HFFc6 (cell line): ENCODE data around the gene PYROXD2. TPM values are rescaled to one million over a fixed set of nuclear protein-coding genes. Genes with fewer than 3 reads are reported as not detected.

Experiments
- DNase-seq: peaks from one replicate; pipeline ENCODE4 v3.0.0-alpha.2; 2018
- H3K27ac Mint-ChIP-seq: 2 replicates; pipeline ENCODE4 v1.8.0; 2020; ENCODE audit warnings: mild to moderate bottlenecking, mixed read lengths
- H3K27me3 Mint-ChIP-seq: 2 replicates; pipeline ENCODE4 v1.8.0; 2021; ENCODE audit warnings: mild to moderate bottlenecking, moderate library complexity, mixed read lengths; ENCODE audit not compliant: insufficient read depth
- H3K36me3 Mint-ChIP-seq: 2 replicates; pipeline ENCODE4 v1.8.0; 2021; ENCODE audit warnings: low read depth, mixed read lengths
- H3K4me1 Mint-ChIP-seq: 2 replicates; pipeline ENCODE4 v1.8.0; 2020; ENCODE audit warnings: low read depth, mixed read lengths
- H3K4me3 Mint-ChIP-seq: 2 replicates; pipeline ENCODE4 v1.8.0; 2020; ENCODE audit warnings: mild to moderate bottlenecking, moderate library complexity, mixed read lengths
- H3K9me3 Mint-ChIP-seq: 2 replicates; pipeline ENCODE4 v1.8.0; 2020; ENCODE audit warnings: mild to moderate bottlenecking, mixed read lengths
- total RNA-seq, 6 experiments: library from RNA; stranded (reverse); fragmentation: NEBNext Ultra II Directional; extraction: Animal tissue kit (Norgen Biotek cat#: 25700); gene quantifications; 2 replicates in 1 of 6; 3 replicates in 5 of 6; pipeline ENCODE4 v1.2.3, GENCODE V29; 2021
- TF ChIP-seq, protein P1 (sequence below): fragments of 200-600 bp; sonication (generic); IDR thresholded peaks from 2 replicates; pipeline ENCODE4 v1.5.0; 2021; ENCODE audit warnings: antibody characterized with exemption, mild to moderate bottlenecking

Gene PYROXD2
- total RNA-seq, 6 experiments from 2014 or later = 7.6 to 10.3 (median 8.9) TPM

DNA sequence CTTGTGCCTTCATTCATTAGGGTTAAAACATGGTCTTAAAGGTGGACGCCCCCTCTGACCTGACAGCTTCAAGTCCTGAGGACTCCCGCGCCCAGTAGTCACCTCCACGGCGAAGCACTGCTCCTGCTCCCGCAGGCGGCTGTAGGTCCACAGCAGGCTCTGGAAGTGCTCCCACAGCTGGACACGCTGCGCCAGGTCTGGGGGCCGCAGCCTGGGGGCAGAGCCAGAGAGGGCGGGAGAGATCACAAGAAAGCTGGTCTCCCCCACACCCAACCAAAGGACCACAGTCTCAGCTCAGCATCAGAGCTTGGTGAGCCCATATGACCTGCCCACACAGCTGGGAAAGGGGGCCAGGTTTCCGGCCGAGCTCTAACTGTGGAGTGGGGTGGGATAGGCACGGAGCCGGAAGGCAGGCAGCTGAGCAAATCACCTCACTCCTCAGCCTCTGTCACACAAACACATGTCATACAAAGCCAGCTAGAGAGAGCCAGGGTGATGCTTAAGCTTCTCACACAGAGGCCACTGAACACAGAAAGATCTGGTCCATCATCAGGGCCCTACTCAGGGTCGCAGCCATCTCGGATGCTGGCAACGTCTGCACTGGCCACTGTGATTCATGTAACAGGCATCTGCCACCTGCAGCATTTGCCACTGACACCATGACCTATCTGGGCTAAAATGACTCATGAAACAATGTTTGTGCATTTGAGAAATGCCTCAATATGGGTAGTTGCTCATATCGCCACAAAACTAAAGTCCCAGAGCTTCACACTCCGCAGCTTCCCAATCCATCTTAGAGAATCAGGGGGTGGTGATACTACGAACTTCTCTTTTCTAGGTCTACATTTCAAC, 19.1 kb upstream of the PYROXD2 start:
- Mint-ChIP-seq H3K36me3 (peaks cover 36% of the 10 kb centered on the region), H3K27me3 (peaks cover 2% of the 10 kb centered on the region; the same call in 1 of the 2 replicates), H3K4me1 (peaks cover 10% of the 10 kb centered on the region), H3K9me3 (peaks cover 6% of the 10 kb centered on the region), H3K4me3 (no peak overlapping the region), H3K27ac (no peak overlapping the region; the same call in 1 of the 2 replicates)
- DNase-seq = peak; percentile 46
- TF ChIP-seq, protein P1, sequence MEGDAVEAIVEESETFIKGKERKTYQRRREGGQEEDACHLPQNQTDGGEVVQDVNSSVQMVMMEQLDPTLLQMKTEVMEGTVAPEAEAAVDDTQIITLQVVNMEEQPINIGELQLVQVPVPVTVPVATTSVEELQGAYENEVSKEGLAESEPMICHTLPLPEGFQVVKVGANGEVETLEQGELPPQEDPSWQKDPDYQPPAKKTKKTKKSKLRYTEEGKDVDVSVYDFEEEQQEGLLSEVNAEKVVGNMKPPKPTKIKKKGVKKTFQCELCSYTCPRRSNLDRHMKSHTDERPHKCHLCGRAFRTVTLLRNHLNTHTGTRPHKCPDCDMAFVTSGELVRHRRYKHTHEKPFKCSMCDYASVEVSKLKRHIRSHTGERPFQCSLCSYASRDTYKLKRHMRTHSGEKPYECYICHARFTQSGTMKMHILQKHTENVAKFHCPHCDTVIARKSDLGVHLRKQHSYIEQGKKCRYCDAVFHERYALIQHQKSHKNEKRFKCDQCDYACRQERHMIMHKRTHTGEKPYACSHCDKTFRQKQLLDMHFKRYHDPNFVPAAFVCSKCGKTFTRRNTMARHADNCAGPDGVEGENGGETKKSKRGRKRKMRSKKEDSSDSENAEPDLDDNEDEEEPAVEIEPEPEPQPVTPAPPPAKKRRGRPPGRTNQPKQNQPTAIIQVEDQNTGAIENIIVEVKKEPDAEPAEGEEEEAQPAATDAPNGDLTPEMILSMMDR = no peak

DNA sequence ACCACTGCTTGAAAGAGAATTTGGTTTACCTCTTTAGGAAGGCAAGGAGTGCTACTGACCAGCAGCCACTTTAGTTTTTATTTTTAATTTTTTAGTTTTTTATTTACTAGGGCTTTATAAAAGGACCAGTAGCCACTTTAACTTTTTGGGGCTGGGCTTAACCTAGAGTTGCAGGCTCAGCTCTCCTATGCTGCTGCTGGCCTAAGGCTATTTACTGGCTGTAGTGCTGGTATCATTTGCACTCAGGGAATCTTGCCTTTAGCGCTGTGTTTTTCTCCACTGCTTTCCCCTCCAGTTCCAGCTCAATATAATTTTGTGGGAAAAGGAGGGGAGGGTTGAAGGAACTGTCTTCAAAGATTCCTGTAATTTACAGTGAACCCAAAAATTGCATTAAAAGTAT, 18.4 kb upstream of the PYROXD2 start:
- Mint-ChIP-seq H3K36me3 (peaks cover 35% of the 10 kb centered on the region), H3K4me3 (no peak overlapping the region), H3K27ac (no peak overlapping the region), H3K9me3 (peaks cover 6% of the 10 kb centered on the region), H3K27me3 (peaks cover 2% of the 10 kb centered on the region; the same call in 1 of the 2 replicates), H3K4me1 (peaks cover 10% of the 10 kb centered on the region)
- TF ChIP-seq, protein P1 = no peak
- DNase-seq = no peak

DNA sequence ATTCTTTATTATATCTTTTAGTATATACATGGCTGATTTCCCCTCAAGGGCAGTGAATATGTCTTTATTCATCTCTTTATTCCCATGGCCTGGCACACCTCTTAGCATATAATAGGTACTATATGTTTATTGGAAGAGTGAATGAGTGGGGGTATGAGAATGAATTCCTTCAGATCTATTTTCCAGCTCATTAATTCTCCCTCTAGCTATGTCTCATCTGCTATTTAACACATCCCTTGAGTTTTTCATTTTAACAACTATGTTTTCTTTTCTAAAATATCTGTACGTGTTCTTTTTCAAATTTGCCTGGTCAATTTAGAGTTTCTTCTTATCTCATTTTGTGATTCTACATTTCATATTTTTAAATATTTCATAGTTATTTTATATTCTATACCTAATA, 17.3 kb upstream of the PYROXD2 start:
- Mint-ChIP-seq H3K27me3 (peaks cover 2% of the 10 kb centered on the region; the same call in 1 of the 2 replicates), H3K36me3 (peaks cover 35% of the 10 kb centered on the region), H3K4me3 (no peak overlapping the region), H3K9me3 (peaks cover 6% of the 10 kb centered on the region), H3K4me1 (peaks cover 10% of the 10 kb centered on the region), H3K27ac (no peak overlapping the region)
- TF ChIP-seq, protein P1 = no peak
- DNase-seq = no peak

DNA sequence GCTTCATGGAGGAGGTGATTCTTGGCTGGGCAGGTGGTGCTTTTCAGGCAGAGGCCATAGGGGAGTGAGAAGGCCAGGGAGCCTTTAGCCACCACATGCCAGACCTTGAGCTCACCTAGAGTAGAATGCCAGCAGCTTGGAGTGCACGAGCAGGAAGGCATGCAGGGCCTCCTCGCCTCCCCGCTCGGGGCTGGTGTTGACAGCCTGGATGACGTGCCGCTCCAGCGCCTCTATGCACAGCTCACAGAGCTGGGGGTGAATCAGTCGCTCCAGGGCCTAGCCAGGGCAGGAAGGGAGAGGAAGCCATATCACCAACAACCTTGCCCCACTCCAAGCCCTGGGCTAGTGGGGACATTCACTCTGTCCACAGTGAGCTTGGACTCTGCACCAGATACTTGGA, 16.0 kb upstream of the PYROXD2 start:
- DNase-seq = no peak
- Mint-ChIP-seq H3K36me3 (peaks cover 35% of the 10 kb centered on the region), H3K27ac (no peak overlapping the region), H3K9me3 (peaks cover 6% of the 10 kb centered on the region), H3K27me3 (no peaks in the 10 kb centered on the region), H3K4me3 (no peak overlapping the region), H3K4me1 (peaks cover 10% of the 10 kb centered on the region)
- TF ChIP-seq, protein P1 = no peak

DNA sequence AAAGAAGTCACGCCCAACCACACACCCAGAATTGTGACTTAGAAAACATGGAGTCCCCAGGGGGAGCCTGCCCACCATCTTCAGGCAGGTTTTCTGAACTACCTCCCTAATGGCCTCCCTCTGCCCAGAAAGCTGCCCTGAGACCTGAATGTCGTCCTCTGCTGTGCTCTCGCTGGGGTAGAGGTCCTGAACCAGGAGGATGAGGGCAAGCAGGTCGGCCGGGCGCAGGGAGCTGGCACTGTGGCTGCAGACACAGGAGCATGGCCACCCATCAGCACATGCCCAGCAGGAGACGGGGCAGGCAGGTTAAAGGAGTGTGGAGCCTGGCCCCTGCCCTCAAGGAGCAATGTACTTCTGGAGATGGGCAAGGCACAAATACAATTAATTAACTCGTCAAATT, 15.4 kb upstream of the PYROXD2 start:
- no peak overlapping the region for H3K27ac Mint-ChIP-seq
- H3K4me1 Mint-ChIP-seq = peaks cover 10% of the 10 kb centered on the region
- peaks cover 2% of the 10 kb centered on the region; the same call in 1 of the 2 replicates for H3K27me3 Mint-ChIP-seq
- TF ChIP-seq, protein P1 = no peak
- peaks cover 32% of the 10 kb centered on the region for H3K36me3 Mint-ChIP-seq
- peaks cover 6% of the 10 kb centered on the region for H3K9me3 Mint-ChIP-seq
- H3K4me3 Mint-ChIP-seq = no peak overlapping the region
- no peak for DNase-seq
